ENCODE measurements around the gene CEP164.

DNA sequence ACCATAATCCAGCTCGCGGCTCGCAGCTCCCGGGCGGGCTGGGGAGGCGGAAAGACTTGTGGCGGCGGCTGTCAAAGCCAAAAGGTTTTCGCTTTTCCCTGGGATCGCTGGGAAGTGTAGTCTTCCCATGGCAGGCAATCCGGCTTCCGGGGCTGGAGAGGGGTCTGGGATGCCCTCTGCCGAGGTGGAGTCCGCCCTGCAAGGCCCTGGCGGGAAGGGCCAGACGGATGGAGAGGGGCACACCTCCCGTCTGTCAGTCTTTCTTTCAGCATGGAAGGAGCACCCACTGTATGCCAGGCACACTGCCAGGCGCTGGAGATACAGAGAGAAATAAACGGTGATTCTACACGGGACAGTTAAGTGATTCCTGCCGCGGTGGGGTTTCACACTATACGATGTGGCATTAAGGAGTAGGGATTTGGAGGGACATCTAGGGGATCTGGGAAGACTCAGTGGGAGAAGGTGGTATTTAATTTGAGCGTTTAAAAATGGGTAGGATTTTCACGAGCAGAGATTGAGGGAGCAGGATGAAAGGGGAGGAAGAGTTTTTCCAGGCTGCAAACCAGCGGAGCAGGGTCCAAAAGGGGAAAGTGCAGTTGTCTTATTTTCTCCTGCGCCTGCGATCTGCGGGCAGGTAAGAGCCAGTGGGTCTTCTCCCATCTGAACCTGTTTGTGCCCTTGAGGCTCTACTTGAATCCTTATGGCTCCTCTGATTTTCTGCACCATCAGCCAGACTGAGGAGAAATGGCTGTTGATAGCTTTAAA, 11.3 kb upstream of the CEP164 start, which contains the start of gene BACE1:
- TF ChIP-seq, protein P1, sequence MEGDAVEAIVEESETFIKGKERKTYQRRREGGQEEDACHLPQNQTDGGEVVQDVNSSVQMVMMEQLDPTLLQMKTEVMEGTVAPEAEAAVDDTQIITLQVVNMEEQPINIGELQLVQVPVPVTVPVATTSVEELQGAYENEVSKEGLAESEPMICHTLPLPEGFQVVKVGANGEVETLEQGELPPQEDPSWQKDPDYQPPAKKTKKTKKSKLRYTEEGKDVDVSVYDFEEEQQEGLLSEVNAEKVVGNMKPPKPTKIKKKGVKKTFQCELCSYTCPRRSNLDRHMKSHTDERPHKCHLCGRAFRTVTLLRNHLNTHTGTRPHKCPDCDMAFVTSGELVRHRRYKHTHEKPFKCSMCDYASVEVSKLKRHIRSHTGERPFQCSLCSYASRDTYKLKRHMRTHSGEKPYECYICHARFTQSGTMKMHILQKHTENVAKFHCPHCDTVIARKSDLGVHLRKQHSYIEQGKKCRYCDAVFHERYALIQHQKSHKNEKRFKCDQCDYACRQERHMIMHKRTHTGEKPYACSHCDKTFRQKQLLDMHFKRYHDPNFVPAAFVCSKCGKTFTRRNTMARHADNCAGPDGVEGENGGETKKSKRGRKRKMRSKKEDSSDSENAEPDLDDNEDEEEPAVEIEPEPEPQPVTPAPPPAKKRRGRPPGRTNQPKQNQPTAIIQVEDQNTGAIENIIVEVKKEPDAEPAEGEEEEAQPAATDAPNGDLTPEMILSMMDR (IDR thresholded peaks at IDR 0.05), result no peak
- no peak for TF ChIP-seq POLR2AphosphoS5 (IDR thresholded peaks at IDR 0.05)
- no peak for TF ChIP-seq POLR2A (IDR thresholded peaks at IDR 0.05)
